Activated CD8-positive, alpha-beta T cell treated with anti-CD3 and anti-CD28 coated beads, Interleukin-2, amount 10 ng/mL, durations not matched to agents 7 days and 5 days (primary cell): Measurements from ENCODE around the gene CDR2L. TPM values are rescaled to one million over a fixed set of nuclear protein-coding genes. Genes with fewer than 3 reads are reported as not detected.
"Not testable (repeated sequence)": the region's sequence is repeated elsewhere in the genome, so short reads cannot be mapped to it uniquely, and the experiment has no call there.

Experiments used
- ATAC-seq: fragments of 150-1000 bp; cut with Tn5 transposase; one replicate; pipeline ENCODE4 v1.10.0; 2021; ENCODE audit warnings: moderate library complexity
- CTCF ChIA-PET: fragments of 350-600 bp; sonication (Branson Sonifier 250); formaldehyde crosslinking; loops from one replicate; lab custom pipeline; 2021; ENCODE audit warnings: antibody characterized with exemption; lab: Charles Lee
- POLR2A ChIA-PET: fragments of 350-600 bp; sonication (Branson Sonifier 250); formaldehyde crosslinking; loops from one replicate; lab custom pipeline; 2021; ENCODE audit warnings: antibody characterized with exemption; lab: Charles Lee
- DNase-seq: peaks from one replicate; pipeline ENCODE4 v3.0.0-alpha.2; 2020
- H3K27ac Mint-ChIP-seq: one replicate; pipeline ENCODE4 v1.8.0; 2021; ENCODE audit warnings: mild to moderate bottlenecking, mixed read lengths
- H3K27me3 Mint-ChIP-seq: one replicate; pipeline ENCODE4 v1.8.0; 2021; ENCODE audit warnings: low read depth, mixed read lengths
- H3K36me3 Mint-ChIP-seq: one replicate; pipeline ENCODE4 v1.8.0; 2021; ENCODE audit warnings: low read depth, mixed read lengths
- H3K4me1 Mint-ChIP-seq: one replicate; pipeline ENCODE4 v1.8.0; 2021; ENCODE audit warnings: low read depth, mixed read lengths
- H3K4me3 Mint-ChIP-seq: one replicate; pipeline ENCODE4 v1.8.0; 2021; ENCODE audit warnings: mild to moderate bottlenecking, mixed read lengths
- H3K9me3 Mint-ChIP-seq: one replicate; pipeline ENCODE4 v1.8.0; 2022; ENCODE audit warnings: mixed read lengths; ENCODE audit not compliant: insufficient read depth
- total RNA-seq, 2 experiments: library from RNA; stranded (reverse); gene quantifications; one replicate each; pipeline ENCODE4 v1.2.3, GENCODE V29; 2021

CDR2L gene
- total RNA-seq, 2 experiments from 2014 or later, result 0.13 to 0.18 TPM

DNA sequence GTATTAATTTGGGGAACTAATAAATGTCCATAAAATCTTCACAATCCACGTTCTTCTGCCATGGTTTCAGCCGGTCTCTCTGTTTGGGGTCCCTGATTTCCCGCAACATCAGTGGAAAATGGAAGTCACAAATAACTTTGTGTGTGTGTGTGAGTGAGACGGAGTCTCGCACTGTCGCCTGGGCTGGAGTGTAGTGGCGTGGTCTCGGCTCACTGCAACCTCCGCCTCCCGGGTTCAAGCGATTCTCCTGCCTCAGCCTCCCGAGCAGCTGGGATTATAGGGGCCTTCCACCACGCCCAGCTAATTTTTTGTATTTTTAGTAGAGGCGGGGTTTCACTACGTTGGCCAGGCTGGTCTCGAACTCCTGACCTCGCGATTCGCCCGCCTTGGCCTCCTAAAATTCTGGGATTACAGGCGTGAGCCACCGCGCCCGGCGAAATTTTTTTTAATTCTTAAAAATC lies 58.5 kb downstream of the CDR2L start:
- not testable (repeated sequence) for H3K9me3 Mint-ChIP-seq, H3K27me3 Mint-ChIP-seq, ATAC-seq, DNase-seq
- CTCF ChIA-PET, result interaction anchor here (2.3 kb wide), 1 partner anchor 34 kb away, joined by 13 read pairs; the partner anchor contains the start of gene MRPL58
- POLR2A ChIA-PET, result interaction anchor here (0.7 to 2.3 kb wide), 4 partner anchors 10 to 84 kb away, joined by 3 to 19 read pairs (median 8); partner anchors contain the start of gene MRPL58
- peak overlapping the region; percentile 91 for H3K27ac Mint-ChIP-seq
- peak overlapping the region; percentile 98 for H3K4me3 Mint-ChIP-seq
- peaks cover 18% of the 10 kb centered on the region for H3K36me3 Mint-ChIP-seq
- peaks cover 43% of the 10 kb centered on the region for H3K4me1 Mint-ChIP-seq

DNA sequence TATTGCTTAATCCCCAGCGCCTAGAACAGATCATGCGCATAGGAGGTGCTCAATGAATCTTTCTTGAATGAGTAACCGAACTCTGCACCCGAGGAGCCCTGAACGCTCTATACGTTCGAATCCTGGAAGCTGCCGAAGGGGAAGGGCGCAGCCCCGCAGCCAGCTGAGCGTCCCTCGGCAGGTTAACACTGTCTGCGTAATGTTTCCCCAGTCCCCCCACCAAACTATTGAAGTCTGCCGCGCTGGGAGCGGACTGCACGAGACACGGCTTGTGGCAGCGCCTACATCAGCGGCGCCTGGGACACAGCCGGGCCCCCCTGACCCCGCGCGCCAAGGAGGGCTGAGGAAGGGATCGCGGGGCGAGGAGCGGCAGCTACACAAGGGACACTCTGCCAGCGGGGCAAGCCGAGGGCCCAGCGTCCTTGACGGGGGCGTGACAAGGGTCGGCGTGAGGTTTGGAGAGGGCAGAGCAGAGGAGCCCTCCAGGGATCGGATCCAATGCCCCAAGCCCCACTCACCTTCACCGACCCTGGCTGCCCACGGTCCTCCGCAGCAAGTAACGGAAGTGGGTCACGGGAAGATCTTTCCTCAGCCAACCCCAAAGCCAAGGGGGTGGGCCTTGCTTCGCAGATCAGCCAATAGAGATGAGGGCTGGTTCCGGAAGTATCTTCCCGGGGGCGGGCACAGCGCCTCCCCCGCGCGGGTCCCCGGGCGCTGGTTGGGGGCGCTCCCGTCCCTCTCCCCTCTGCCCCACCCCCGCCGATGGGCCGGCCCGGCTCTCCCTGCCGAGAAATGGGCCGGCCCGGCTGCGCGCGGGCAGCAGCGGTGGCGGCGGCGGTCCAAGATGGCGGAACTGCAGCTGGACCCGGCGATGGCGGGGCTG lies 59.2 kb downstream of the CDR2L start, which contains the start of the genes ATP5PD and KCTD2:
TSS of gene ATP5PD (minus strand) at position 563 of the 883 bp plus-strand sequence. CDS start 4,319 bp downstream, outside the sequence.
TSS of gene KCTD2 (plus strand) at position 819 of the 883 bp plus-strand sequence. CDS start at position 845, 26 bp downstream.
- Mint-ChIP-seq H3K4me1 (peaks cover 43% of the 10 kb centered on the region), H3K27ac (peak within 1 kb of the TSS; percentile 91), H3K27me3 (no peaks in the 10 kb centered on the region), H3K4me3 (peak within 1 kb of the TSS; percentile 98), H3K9me3 (no peaks in the 10 kb centered on the region), H3K36me3 (peaks cover 16% of the 10 kb centered on the region)
- ChIA-PET CTCF (interaction anchor here (0.7 to 2.3 kb wide), 3 partner anchors 10 to 35 kb away, joined by 3 to 13 read pairs (median 7); partner anchors contain the start of gene MRPL58), POLR2A (interaction anchor here (0.6 to 2.3 kb wide), 5 partner anchors 10 to 108 kb away, joined by 3 to 19 read pairs (median 3); partner anchors contain the start of genes JPT1 and MRPL58)
- peak; percentile 97 for DNase-seq
- peak; percentile 96 for ATAC-seq

DNA sequence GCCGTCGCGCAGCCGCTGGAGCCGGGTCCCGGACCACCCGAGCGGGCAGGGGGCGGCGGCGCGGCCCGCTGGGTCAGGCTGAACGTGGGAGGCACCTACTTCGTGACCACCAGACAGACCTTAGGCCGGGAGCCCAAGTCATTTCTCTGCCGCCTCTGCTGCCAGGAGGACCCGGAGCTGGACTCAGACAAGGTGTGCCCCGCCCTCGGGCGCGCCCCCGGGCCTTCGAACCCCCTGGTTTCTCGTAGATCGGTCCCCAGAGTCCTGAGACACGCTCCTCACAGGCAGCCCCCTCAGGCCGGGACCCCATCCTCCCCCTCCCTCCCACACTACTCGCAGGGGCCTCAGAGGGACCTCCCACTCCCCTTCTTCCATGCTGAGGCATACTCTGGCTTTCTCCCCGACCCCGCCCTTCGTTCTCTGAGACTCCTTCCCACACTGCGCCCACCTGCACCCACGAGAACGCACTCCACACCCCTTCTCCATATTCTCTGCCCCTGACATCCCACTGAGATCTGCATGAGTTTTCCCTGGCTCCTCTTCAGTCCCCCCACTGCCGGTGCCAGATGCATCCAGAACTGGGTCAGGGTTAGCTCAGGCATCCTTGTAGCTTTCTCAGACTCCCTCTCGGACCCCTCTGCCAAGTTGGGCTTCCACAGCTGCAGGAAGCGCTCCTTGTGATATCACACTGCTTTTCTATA lies 60.1 kb downstream of the CDR2L start:
- Mint-ChIP-seq H3K4me1 (peaks cover 43% of the 10 kb centered on the region), H3K27me3 (no peaks in the 10 kb centered on the region), H3K4me3 (peak overlapping the region; percentile 87), H3K36me3 (peaks cover 18% of the 10 kb centered on the region), H3K9me3 (no peaks in the 10 kb centered on the region), H3K27ac (peak overlapping the region; percentile 86)
- peak; percentile 43 for DNase-seq
- ChIA-PET POLR2A (interaction anchor here (0.6 to 2.3 kb wide), 3 partner anchors 13 to 107 kb away, joined by 3 to 19 read pairs (median 12); partner anchors contain the start of genes JPT1 and MRPL58), CTCF (interaction anchor here (1.3 to 3.0 kb wide), 6 partner anchors 9 to 154 kb away, joined by 6 to 13 read pairs (median 8); partner anchors contain the start of gene MRPL58)
- ATAC-seq, result peak; percentile 9

DNA sequence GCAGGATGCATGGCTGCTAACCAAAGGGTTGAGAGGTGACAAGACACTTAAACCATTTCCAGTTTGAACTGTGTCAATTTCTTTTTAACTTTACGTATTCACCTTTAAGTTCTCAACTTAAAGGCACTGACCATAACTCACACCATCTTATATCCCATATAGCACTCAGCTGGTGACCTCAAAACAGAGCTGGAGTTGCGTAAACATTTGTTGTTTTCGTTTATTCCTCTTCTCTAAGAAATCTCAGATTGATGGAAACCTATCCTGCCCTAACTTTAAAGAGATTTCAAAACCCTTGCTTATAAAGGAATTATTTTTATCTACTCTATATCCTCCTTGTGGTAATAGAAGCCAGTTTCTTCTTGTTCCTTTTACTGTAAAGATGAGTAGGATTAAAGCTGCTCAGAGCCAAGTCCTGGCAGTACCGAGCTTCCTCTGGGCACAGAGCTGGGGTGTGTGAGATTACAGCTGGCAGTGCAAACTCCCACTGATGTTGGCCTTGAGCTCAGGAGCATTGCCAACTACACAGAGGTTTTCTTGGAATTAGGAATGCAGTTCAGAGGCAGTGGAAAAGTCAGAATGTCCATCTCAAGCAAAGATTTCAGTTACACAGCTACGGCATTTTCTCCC lies 60.9 kb downstream of the CDR2L start:
- Mint-ChIP-seq H3K9me3 (no peaks in the 10 kb centered on the region), H3K36me3 (peaks cover 23% of the 10 kb centered on the region), H3K4me3 (peak overlapping the region; percentile 87), H3K4me1 (peaks cover 43% of the 10 kb centered on the region), H3K27ac (peak overlapping the region; percentile 86), H3K27me3 (no peaks in the 10 kb centered on the region)
- POLR2A ChIA-PET, result interaction anchor here (0.9 kb wide), 1 partner anchor 11 kb away, joined by 4 read pairs; no protein-coding TSS in a partner anchor
- CTCF ChIA-PET, result interaction anchor here (0.6 to 3.0 kb wide), 8 partner anchors 12 to 153 kb away, joined by 3 to 13 read pairs (median 6); partner anchors contain the start of gene MRPL58
- DNase-seq (no peak), ATAC-seq (no peak)

DNA sequence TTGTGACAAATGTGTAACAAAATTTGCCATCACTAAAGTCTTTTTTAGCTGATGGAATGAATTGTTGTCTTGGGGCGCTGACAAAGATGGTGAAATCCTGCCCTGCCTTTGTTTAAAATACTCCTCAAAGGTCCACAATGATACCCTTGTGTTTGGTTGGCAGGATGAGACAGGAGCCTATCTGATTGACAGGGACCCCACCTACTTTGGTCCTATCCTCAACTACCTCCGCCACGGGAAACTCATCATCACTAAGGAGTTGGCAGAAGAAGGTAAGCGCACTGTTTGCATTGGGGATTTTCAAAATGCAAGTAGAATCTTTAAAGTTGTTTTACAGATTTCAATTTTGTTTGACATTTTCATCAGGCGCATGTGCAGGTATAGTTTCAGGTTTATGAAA lies 61.6 kb downstream of the CDR2L start:
- ATAC-seq (no peak), DNase-seq (no peak)
- H3K27ac Mint-ChIP-seq, result no peak overlapping the region
- H3K4me1 Mint-ChIP-seq, result peaks cover 40% of the 10 kb centered on the region
- peaks cover 26% of the 10 kb centered on the region for H3K36me3 Mint-ChIP-seq
- CTCF ChIA-PET, result interaction anchor here (0.6 to 3.0 kb wide), 9 partner anchors 11 to 153 kb away, joined by 3 to 13 read pairs (median 6); partner anchors contain the start of gene MRPL58
- no peaks in the 10 kb centered on the region for H3K9me3 Mint-ChIP-seq
- no peak overlapping the region for H3K4me3 Mint-ChIP-seq
- POLR2A ChIA-PET, result interaction anchor here (0.9 kb wide), 1 partner anchor 10 kb away, joined by 4 read pairs; no protein-coding TSS in a partner anchor
- no peaks in the 10 kb centered on the region for H3K27me3 Mint-ChIP-seq

DNA sequence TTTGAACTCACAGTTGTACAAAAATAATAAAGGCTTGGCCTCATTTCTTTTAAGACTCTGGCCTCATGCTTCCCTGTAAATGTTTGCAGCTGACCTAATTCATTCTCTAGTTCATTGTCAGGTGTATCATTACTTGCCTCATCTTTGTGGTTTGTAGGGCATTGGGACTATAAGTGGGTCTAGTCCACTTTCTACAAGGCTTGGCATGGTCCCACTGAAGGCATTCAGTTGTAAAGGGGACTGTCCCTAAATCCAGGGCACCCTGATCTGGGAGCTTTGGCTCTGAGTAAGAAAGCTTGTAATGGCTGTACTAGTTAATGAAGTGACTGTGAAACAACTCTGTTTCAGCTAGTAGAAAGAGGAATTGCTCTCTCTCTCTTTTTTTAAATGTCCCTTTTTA lies 62.3 kb downstream of the CDR2L start:
- Mint-ChIP-seq H3K9me3 (no peaks in the 10 kb centered on the region), H3K4me3 (no peak overlapping the region), H3K4me1 (peaks cover 37% of the 10 kb centered on the region), H3K27ac (no peak overlapping the region), H3K36me3 (peaks cover 31% of the 10 kb centered on the region), H3K27me3 (no peaks in the 10 kb centered on the region)
- DNase-seq (no peak), ATAC-seq (no peak)
- CTCF ChIA-PET, result interaction anchor here (1.1 to 3.0 kb wide), 2 partner anchors 11 to 56 kb away, joined by 3 to 13 read pairs; no protein-coding TSS in a partner anchor
- POLR2A ChIA-PET, result no interaction called here

DNA sequence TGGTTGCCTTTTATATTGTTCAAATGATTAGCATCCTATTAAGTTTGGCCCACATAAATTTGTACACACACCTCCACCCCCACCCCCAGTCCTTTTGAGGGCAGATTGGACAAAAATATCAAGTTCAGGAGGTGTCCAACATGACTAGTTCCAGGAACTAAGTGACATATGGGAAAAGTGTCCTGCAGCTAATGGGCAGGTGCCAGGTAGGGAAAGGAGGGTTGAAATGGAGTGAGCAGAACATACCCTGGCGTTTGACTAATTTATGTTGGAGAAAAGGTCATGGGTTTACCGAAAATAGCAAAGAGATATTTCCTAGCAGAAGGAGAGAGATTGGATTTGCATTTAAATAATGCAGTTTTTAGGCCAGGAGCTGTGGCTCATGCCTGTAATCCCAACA lies 64.5 kb downstream of the CDR2L start:
- Mint-ChIP-seq H3K9me3 (no peaks in the 10 kb centered on the region), H3K36me3 (peaks cover 42% of the 10 kb centered on the region), H3K4me3 (no peak overlapping the region), H3K4me1 (peaks cover 28% of the 10 kb centered on the region), H3K27ac (no peak overlapping the region), H3K27me3 (no peaks in the 10 kb centered on the region)
- ChIA-PET CTCF (interaction anchor here (0.6 kb wide), 1 partner anchor 94 kb away, joined by 3 read pairs; no protein-coding TSS in a partner anchor), POLR2A (interaction anchor here (0.9 kb wide), 1 partner anchor 15 kb away, joined by 4 read pairs; no protein-coding TSS in a partner anchor)
- ATAC-seq (no peak), DNase-seq (no peak)

Other genes starting within 250 kb of the CDR2L start
- 100 to 1,000 TPM; 286 to 296 TPM for gene NHERF1, start 239.0 kb upstream of the CDR2L start, total RNA-seq
- 10 to 100 TPM; 28.3 to 30.7 TPM for gene NAT9, start 211.3 kb upstream of the CDR2L start, total RNA-seq
- gene GRIN2C, start 127.7 kb upstream of the CDR2L start, total RNA-seq, result under 1 TPM; 0.18 to 0.21 TPM
- 10 to 100 TPM; 29.5 to 35.5 TPM for gene FDXR, start 114.6 kb upstream of the CDR2L start, total RNA-seq
- not detected for gene FADS6, start 94.0 kb upstream of the CDR2L start, total RNA-seq
- not detected for gene USH1G, start 64.4 kb upstream of the CDR2L start, total RNA-seq
- gene OTOP2, start 63.4 kb upstream of the CDR2L start, total RNA-seq, result not detected
- not detected for gene OTOP3, start 51.7 kb upstream of the CDR2L start, total RNA-seq
- gene HID1, start 14.9 kb upstream of the CDR2L start, total RNA-seq, result under 1 TPM; 0.18 to 0.55 TPM
- gene MRPL58, start 25.0 kb downstream of the CDR2L start, total RNA-seq, result 10 to 100 TPM; 45.1 to 45.8 TPM
- 100 to 1,000 TPM; 232 to 238 TPM for gene ATP5PD, start 59.3 kb downstream of the CDR2L start, total RNA-seq
- 10 to 100 TPM; 15.6 to 19.4 TPM for gene KCTD2, start 59.6 kb downstream of the CDR2L start, total RNA-seq
- 1 to 10 TPM; 4.6 to 5.4 TPM for gene SLC16A5, start 100.3 kb downstream of the CDR2L start, total RNA-seq
- gene ARMC7, start 122.3 kb downstream of the CDR2L start, total RNA-seq, result 10 to 100 TPM; 16.1 to 17.0 TPM
- gene NT5C, start 144.1 kb downstream of the CDR2L start, total RNA-seq, result 10 to 100 TPM; 68.5 to 68.8 TPM
- 100 to 1,000 TPM; 301 to 319 TPM for gene JPT1, start 166.9 kb downstream of the CDR2L start, total RNA-seq
- 100 to 1,000 TPM; 491 to 520 TPM for gene SUMO2, start 195.3 kb downstream of the CDR2L start, total RNA-seq
- 100 to 1,000 TPM; 135 TPM for gene NUP85, start 218.0 kb downstream of the CDR2L start, total RNA-seq